OCI-LY3 (cell line): Measurements from ENCODE around the gene PRPF31.

Experiments used
- CTCF ChIP-seq: fragments of 200-600, 300-600 bp; sonication (generic); IDR thresholded peaks from 2 replicates; pipeline ENCODE4 v1.5.1; 2014; ENCODE audit warnings: antibody characterized with exemption, low read length, low read depth
- EZH2phosphoT487 ChIP-seq: fragments of 200-600 bp; shearing (Covaris generic); IDR thresholded peaks from 2 replicates; pipeline ENCODE4 v1.6.1; 2018; ENCODE audit warnings: antibody characterized with exemption, mixed run types, low read depth

GRCh38 chr19:54127688-54128440 lies 12.3 kb downstream of the PRPF31 start:
- TF ChIP-seq CTCF (no peak), EZH2phosphoT487 (no peak)
